CD4-positive, alpha-beta T cell treated with Interleukin-21 for 1 hour (primary cell): ENCODE measurements around the gene TNRC6A.
"Not testable (repeated sequence)": the region's sequence is repeated elsewhere in the genome, so short reads cannot be mapped to it uniquely, and the experiment has no call there.

Experiments used
- DNase-seq: peaks from one replicate; pipeline ENCODE4 v3.0.0-alpha.2; 2020

Gene TNRC6A

DNA sequence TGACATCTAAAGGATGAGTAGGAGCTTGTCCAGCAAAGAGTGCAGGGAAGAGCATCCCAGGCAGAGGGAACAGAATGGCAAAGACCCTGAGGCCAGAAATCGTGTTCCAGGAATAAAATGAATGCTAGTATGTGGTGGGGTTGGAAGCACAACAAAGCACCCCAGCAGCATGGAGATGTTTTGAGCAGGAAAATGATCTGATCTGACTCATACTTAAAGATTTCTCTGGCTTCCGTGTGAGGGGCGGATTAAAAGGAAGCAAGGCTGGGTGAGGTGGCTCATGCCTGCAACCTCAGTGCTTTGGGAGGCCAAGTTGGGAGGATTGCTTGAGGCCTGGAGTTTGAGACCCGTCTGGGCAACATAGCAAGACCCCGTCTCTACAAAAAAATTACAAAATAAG lies 118.6 kb downstream of the TNRC6A start:
- DNase-seq: no peak

DNA sequence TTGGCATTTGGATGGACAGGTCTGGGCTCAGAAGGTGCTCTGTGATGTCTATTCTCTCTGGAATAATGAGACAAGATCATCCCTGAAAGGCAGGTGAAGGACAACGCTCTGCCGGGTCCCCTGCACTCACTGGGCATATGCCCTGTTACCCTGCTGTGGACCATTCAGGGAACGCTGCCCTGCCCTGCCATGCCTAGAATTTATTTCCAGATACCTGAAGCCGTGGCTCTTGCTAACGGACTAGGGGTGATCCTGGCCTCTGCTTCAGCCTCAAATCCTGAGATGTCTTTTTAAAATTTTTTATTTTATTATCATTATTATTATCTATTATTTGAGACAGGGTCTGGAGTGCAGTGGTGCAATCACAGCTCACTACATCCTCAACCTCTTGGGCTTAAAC lies 120.2 kb downstream of the TNRC6A start:
- DNase-seq: no peak

DNA sequence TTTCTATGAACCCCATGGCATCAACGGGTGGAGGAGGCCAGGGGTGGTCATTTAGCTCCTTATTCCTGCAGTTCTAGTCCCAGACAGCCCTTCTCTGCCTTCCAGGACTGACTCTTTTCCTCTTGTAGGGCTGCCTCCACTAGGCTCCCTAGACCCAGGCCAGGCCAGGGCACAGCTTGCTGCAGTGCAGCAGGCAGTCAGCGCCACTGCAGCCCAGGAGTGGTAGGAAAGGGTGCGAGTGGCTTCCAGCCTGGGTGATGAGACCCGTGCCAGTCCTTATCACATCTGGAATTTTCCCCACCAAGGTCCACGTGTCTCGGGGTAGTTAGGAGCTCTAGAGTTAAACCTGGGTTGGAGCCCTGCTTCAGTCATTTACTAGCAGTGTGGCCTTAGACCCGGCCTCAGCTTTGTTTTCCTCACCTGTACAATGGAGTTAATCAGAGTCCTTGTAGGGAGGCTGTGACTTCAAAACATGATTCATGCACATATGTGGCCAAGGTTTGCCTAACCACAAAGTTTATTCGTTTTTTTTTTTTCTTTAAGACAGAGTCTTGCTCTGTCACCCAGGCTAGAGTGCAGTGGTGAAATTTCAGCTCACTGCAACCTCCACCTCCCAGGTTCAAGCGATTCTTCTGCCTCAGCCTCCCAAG lies 121.0 kb downstream of the TNRC6A start:
- DNase-seq: no peak

DNA sequence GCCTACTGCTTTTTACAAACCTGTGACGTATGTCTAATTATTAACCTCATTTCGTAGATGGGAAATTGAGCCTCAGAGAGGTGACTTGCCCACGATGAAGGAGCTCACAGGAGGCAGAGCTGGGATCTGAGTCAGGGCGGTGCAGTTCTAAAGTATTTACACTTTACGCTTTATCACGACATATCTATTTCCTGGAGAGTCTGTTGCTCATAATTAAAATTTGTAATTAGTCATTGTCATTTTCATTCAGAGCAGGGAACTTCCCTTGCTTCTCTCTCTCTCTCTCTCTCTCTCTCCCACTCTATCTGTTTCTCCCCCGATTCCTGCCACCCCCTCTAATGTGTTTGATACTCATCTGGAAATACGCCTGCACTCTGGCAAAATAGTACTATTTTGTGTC lies 122.2 kb downstream of the TNRC6A start:
- no peak for DNase-seq

DNA sequence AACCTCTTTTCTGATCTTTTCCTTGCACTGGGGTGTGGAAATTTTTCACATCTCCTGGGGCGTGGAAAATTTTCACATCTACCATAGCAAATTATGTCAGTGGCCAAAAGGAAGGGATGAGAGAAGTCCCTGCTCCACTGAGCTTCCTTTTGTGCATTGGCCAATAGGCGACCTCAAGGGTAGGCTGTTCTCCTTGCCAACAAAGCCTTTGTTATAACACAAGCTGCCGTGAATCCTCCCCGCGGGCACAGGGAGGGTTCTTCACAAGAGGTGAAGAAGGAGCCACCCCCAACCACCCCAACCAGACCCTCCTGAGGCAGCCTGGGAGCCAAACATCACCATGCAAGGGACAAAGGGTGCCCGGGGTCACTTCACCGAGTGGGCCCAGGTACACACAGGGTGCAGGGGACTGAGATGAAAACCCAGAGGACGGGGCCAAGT lies 122.8 kb downstream of the TNRC6A start:
- DNase-seq: no peak

DNA sequence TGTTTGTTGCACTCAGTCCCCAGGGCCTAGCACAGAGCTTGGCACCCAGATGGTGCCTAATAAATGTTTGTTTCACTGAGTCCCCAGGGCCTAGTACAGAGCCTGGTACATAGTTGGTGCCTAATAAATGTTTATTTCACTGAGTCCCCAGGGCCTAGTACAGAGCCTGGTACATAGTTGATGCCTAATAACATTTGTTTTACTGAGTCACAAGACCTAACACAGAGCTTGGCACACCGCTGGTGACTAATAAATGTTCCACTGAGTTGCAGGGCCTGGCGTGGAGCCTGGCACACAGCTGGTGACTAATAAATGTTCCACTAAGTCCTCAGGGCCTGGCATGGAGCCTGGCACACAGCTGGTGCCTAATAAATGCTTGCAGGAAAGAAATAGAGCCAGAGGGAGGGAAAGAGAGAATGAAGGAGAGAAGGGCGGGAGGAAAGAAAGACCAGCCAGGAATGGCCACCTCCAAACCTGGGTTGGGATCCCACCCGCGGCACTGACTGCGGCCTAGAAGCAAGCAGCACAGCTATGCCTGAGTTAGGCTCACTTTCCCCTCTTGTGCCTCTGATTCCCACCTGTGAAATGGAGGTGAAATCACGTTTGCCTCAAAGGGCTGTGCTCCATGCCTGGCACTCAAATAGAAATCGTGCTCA lies 123.8 kb downstream of the TNRC6A start:
- DNase-seq: no peak

DNA sequence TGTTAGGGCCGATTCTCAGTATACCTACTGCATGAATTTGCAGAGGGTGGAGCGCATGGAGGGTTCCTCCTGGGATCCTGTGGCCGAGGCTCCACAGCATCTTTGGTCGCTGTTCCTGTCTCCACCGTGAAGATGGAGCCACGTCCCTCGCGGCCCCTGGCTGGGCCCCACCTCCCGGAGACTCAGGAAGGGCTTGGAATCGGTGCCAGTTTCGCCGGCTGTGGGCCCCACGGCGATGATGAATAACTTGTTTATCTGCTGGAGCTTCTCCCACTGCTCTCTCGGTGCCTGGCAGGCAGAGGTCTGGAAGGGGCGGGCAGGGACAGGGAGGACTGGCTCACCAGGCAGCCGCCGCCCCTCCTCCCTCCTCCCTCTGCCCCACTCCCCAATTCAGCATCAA lies 124.4 kb downstream of the TNRC6A start:
- no peak for DNase-seq

DNA sequence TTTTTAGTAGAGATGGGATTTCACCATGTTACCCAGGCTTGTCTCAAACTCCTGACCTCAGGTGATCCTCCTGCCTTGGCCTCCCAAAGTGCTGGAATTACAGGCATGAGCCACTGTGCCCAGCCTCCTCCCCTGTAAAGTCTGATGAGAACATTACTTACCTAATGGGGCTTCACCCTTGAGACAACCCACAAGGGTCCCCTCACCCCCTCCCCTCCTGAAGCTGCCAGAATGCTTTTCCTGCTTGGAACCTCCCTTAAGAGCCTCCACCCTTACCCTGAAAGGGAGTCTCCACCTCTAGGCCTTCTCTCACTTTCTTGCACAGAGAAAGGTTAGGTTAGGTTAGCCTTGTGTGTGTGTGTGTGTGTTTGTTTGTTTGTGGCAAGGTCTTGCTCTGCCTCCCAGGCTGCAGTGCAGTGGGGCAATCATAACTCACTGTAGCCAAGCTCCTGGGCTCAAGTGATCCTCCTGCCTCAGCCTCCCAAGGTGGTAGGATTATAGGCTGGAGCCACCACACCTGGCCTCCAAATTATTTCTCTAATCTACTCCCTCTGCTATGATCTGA lies 125.2 kb downstream of the TNRC6A start:
- no peak for DNase-seq

DNA sequence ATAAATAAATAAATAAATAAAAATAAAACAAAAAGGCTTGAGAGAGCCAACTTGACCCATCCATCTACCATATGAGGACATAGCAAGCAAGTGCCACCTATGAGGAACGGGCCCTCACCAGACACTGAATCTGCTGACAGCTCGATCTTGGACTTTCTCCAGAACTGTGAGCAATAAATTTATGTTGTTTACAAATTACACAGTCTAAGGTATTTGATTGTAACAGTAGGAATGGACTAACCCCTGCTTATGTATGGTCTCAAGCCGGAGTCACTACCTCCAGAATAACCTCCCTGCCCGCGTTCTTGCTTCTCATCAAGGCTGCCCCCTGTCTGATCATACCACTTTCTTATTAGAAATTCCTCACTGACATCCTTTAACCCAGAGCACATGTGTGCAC lies 126.2 kb downstream of the TNRC6A start:
- no peak for DNase-seq

DNA sequence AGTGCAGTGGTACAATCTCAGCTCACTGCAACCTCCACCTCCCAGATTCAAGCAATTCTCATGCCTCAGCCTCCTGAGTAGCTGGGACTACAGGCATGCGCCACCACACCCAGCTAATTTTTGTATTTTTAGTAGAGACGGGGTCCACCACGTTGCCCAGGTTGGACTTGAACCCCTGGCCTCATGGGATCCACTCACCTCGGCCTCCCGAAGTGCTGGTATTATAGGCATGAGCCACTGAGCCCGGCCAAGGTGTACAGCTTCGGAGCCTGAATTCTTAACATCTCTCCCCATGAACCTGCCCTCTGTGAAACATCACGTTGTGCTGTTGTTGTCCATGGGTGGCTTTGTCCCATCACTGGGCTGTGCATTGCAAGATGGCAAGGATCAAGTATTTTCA lies 127.4 kb downstream of the TNRC6A start:
- not testable (repeated sequence) for DNase-seq

DNA sequence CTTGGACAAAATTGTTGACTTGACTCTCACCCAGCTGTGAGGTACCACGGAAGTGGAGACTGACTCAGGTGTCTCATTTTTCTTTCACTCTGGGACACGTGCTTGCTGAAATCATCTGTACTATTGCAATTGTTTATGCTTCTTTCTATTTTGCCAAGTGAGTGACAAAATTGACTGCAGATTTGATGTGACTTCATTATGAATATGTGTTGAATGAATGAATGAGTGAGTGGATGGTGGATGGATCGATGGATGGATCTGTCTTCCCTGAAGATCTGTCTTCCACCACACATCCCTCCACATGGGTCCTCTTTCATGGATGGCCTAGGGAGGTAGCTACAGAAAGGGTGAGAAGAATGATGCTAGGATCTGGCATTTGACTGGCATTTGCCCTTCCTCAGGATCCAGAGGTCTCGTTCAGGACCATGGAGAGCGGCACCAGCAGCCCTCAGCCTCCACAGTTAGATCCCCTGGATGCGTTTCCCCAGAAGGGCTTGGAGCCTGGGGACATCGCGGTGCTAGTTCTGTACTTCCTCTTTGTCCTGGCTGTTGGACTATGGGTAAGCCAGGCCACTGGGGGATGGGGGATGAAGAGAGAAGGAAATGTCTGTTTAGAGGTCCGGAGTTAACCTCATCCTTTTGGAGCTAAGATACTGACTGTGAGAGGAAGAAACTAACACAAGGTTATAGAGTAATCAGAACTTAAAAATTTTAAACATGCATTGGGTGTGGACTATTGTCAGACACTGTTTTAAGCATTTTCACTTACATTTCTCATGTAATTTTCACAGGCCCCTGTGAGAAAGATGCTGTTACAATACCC lies 129.0 kb downstream of the TNRC6A start:
- DNase-seq: peak; percentile 13

DNA sequence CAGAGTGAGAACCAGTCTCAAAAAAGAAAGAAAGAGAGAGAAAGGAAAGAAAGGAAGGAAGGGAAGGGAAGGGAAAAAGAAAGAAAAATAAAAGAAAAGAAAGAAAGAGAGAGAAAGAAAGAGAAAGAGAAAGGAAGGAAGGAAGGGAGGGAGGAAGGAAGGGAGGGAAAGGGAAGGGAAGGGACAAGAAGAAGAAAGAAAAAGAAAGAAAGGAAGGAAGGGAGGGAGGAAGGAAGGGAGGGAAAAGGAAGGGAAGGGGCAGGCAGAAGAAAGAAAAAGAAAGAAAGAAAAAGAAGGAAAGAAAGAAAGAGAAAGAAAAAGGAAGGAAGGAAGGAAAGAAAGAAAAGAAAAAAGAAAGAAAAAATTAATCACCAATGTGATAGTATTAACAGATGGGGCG lies 132.0 kb downstream of the TNRC6A start:
- DNase-seq: no peak

DNA sequence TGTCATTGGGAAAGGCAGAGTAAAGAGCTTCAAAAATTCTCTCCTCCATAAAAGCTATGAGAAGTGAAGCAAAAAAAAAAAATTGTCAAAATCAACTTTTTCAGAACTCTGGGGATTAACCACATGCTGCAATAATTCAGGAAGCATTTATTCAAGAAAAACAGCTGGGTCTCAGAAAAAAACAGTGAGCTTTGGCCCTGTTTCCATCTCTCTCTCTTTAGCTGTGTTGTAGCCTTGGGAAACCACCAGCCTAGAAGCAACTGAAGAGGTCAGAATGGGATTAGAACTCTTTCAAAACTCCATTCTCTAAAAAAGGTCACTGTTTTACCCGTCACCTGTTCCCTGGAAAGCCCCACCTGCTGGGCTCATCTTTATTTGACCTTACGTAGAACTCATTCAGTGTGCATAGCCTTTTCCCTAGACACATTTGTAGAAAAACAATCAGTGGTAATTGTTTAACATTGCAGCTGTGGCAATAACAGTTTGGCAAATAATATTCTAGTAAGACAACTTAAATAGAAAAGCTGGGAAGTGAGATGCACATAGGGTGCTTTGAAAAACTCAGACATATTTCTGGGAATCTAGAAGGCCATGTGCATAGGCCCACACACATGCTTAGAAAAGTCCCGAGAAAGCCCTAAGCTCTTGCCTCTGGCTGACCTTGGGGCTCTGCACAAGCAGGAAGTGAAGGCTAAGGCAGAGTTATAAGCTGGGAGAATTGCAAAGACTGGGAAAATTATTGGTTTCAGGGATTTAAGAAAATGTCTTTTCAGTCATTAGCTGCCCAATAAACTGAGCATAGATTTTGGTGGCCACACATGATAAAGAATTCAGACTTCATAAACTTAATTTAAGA lies 134.4 kb downstream of the TNRC6A start:
- DNase-seq: no peak

DNA sequence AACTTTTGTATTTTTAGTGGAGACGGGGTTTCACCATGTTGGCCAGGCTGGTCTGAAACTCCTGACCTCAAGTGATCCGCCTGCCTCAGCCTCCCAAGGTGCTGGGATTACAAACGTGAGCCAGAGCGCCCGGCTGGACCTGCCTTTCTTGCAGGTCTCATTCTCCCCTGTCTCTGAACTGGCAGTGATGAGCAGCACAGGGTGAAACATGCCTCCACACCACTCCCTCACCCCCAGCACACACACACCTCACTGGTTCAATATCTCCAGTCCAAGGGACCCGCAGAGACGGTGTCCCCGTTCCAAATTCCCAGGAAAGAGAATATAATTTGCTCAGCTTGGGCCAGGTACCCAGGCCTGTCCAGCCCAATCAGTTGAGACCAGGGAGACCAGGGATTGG lies 139.6 kb downstream of the TNRC6A start:
- DNase-seq: no peak

DNA sequence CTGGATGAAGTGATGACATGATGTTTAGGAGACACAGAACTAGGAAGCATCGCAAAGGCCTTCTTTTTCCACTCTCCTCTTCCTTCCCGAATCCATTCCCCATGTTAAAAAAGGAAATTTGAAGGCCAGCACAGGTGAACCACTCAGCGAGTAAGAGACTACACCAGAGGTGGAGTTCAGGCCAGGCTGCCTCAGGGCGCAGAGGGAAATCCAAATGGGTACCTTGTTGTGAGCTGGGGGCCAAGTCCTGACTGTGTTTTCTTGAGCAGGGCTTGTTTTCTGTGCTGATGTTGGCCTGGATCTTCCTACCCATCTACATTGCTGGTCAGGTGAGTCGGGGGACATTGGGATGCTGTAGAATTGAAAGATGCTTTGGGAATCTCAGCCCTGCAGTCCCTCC lies 142.4 kb downstream of the TNRC6A start:
- DNase-seq: no peak

DNA sequence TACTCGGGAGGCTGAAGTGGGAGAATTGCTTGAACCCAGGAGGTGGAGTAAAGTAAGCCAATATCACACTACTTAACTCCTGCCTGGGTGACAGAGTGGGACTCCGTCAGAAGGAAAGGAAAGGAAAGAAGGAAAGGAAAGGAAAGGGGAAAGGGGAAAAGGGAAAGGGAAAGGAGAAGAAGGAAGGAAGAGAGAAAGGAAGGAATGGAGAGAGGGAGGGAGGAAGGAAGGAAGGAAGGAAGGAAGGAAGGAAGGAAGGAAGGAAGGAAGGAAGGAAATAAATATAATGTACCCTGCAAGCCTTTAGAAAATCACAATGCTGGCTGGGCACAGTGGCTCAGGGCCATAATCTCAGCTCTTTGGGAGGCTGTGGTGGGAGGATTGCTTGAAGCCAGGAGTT lies 143.6 kb downstream of the TNRC6A start:
- DNase-seq: no peak

DNA sequence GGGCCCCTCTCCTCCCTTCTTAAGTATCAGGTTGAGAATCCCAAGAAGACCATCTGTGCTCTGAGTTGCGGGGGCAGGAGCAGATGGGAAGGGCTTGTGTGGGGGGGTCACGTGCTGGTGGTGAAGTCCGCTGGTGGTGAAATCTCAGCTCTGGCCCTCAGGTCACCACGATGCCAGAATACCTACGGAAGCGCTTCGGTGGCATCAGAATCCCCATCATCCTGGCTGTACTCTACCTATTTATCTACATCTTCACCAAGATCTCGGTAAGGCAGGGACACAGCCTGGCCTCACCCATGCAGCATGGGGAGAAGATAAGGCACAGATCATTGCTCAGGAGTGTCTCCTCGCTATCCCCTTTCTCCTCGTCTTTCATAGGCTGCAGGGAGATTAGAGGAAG lies 146.0 kb downstream of the TNRC6A start:
- DNase-seq: no peak
